H9 (cell line): ENCODE measurements around the gene PPFIBP2. TPM values are rescaled to one million over a fixed set of nuclear protein-coding genes. Genes with fewer than 3 reads are reported as not detected.

Experiments used
- DNase-seq: peaks from one replicate; pipeline ENCODE4 v3.0.0-alpha.2; 2017
- H2AFZ ChIP-seq: one replicate; pipeline ENCODE4 v1.6.1; 2013; ENCODE audit warnings: mild to moderate bottlenecking, low read length, control low read depth, moderate library complexity
- H2AK5ac ChIP-seq: 2 replicates; pipeline ENCODE4 v1.6.1; 2013; ENCODE audit warnings: low read length, control low read depth, mixed read lengths; ENCODE audit not compliant: insufficient read length
- H2BK120ac ChIP-seq: one replicate; pipeline ENCODE4 v1.6.1; 2013; ENCODE audit warnings: low read depth, mild to moderate bottlenecking, low read length, control low read depth, inconsistent platforms; ENCODE audit not compliant: poor library complexity, severe bottlenecking
- H2BK12ac ChIP-seq: 2 replicates; pipeline ENCODE4 v1.6.1; 2013; ENCODE audit warnings: low read length, control low read depth, mixed read lengths, low read depth; ENCODE audit not compliant: insufficient read length
- H2BK15ac ChIP-seq: 2 replicates; pipeline ENCODE4 v1.6.1; 2013; ENCODE audit warnings: low read depth, low read length, control low read depth
- H2BK20ac ChIP-seq: one replicate; pipeline ENCODE4 v1.6.1; 2013; ENCODE audit warnings: low read depth, mild to moderate bottlenecking, low read length, control low read depth, inconsistent platforms; ENCODE audit not compliant: poor library complexity, severe bottlenecking
- H2BK5ac ChIP-seq: 2 replicates; pipeline ENCODE4 v1.6.1; 2013; ENCODE audit warnings: low read length, control low read depth, mixed read lengths; ENCODE audit not compliant: insufficient read length
- H3K14ac ChIP-seq: 2 replicates; pipeline ENCODE4 v1.6.1; 2013; ENCODE audit warnings: low read length, control low read depth; ENCODE audit not compliant: insufficient read depth
- H3K18ac ChIP-seq: 2 replicates; pipeline ENCODE4 v1.6.1; 2013; ENCODE audit warnings: low read depth, mild to moderate bottlenecking, mixed read lengths, low read length, control low read depth; ENCODE audit not compliant: insufficient read length
- H3K23ac ChIP-seq: 2 replicates; pipeline ENCODE4 v1.6.1; 2013; ENCODE audit warnings: low read length, control low read depth, mixed read lengths, low read depth; ENCODE audit not compliant: insufficient read length
- H3K23me2 ChIP-seq: 2 replicates; pipeline ENCODE4 v1.6.1; 2013; ENCODE audit warnings: low read depth, mild to moderate bottlenecking, mixed read lengths, low read length, control low read depth; ENCODE audit not compliant: insufficient read length, poor library complexity, severe bottlenecking
- H3K27ac ChIP-seq: 2 replicates; pipeline ENCODE4 v1.5.1; 2013; ENCODE audit warnings: low read length, control low read depth, mixed read lengths, low read depth; ENCODE audit not compliant: insufficient read length
- H3K27me3 ChIP-seq: 2 replicates; pipeline ENCODE4 v1.6.1; 2013; ENCODE audit warnings: low read length, control low read depth, inconsistent platforms; ENCODE audit not compliant: insufficient read depth
- H3K4ac ChIP-seq: 2 replicates; pipeline ENCODE4 v1.6.1; 2013; ENCODE audit warnings: low read depth, mild to moderate bottlenecking, control low read depth, inconsistent platforms, low read length, moderate library complexity
- H3K4me1 ChIP-seq: 2 replicates; pipeline ENCODE4 v1.6.1; 2013; ENCODE audit warnings: low read length, control low read depth, inconsistent platforms; ENCODE audit not compliant: insufficient read depth
- H3K4me2 ChIP-seq: 2 replicates; pipeline ENCODE4 v1.6.1; 2013; ENCODE audit warnings: low read length, control low read depth, mixed read lengths; ENCODE audit not compliant: insufficient read length, insufficient read depth
- H3K56ac ChIP-seq: 2 replicates; pipeline ENCODE4 v1.6.1; 2013; ENCODE audit warnings: low read depth, mild to moderate bottlenecking, mixed read lengths, low read length, control low read depth; ENCODE audit not compliant: insufficient read length
- H3K79me1 ChIP-seq: 2 replicates; pipeline ENCODE4 v1.6.1; 2013; ENCODE audit warnings: low read depth, mild to moderate bottlenecking, moderate library complexity, low read length, control low read depth, inconsistent platforms; ENCODE audit not compliant: insufficient read depth, poor library complexity, severe bottlenecking
- H3K79me2 ChIP-seq: 2 replicates; pipeline ENCODE4 v1.6.1; 2013; ENCODE audit warnings: low read length, control low read depth, inconsistent platforms; ENCODE audit not compliant: insufficient read depth
- H3K9ac ChIP-seq: 2 replicates; pipeline ENCODE4 v1.6.1; 2013; ENCODE audit warnings: low read length, control low read depth, mixed read lengths; ENCODE audit not compliant: insufficient read length; ENCODE audit errors: extremely low read depth
- H3K9me3 ChIP-seq: one replicate; pipeline ENCODE4 v1.6.1; 2013; ENCODE audit warnings: low read depth, low read length, inconsistent platforms; ENCODE audit not compliant: control insufficient read depth
- H3T11ph ChIP-seq: one replicate; pipeline ENCODE4 v1.6.1; 2013; ENCODE audit warnings: mild to moderate bottlenecking, low read length, control low read depth, inconsistent platforms
- H4K20me1 ChIP-seq: one replicate; pipeline ENCODE4 v1.6.1; 2013; ENCODE audit not compliant: control insufficient read depth, insufficient read length, insufficient read depth
- H4K5ac ChIP-seq: 2 replicates; pipeline ENCODE4 v1.6.1; 2013; ENCODE audit warnings: low read depth, mild to moderate bottlenecking, mixed read lengths, low read length, control low read depth; ENCODE audit not compliant: insufficient read length
- H4K8ac ChIP-seq: replicated peaks from 2 replicates; pipeline ENCODE4 v1.6.1; 2013; ENCODE audit warnings: low read length, control low read depth, mixed read lengths, low read depth; ENCODE audit not compliant: insufficient read length
- H4K91ac ChIP-seq: 2 replicates; pipeline ENCODE4 v1.6.1; 2013; ENCODE audit warnings: low read depth, mild to moderate bottlenecking, moderate library complexity, mixed read lengths, low read length, control low read depth; ENCODE audit not compliant: insufficient read length
- H3K27ac Mint-ChIP-seq, 3 experiments: 2 replicates in 2 of 3; 3 replicates in 1 of 3; pipeline ENCODE4 v1.8.0; 2020 to 2021; ENCODE audit warnings: mixed read lengths in 3 of 3, mild to moderate bottlenecking in 1 of 3, moderate library complexity in 1 of 3
- H3K27me3 Mint-ChIP-seq: 2 replicates; pipeline ENCODE4 v1.8.0; 2021; ENCODE audit warnings: low read depth, mild to moderate bottlenecking, moderate library complexity, mixed read lengths
- H3K36me3 Mint-ChIP-seq, 3 experiments: 2 replicates in 2 of 3; 3 replicates in 1 of 3; pipeline ENCODE4 v1.8.0; 2020 to 2021; ENCODE audit warnings: low read depth in 3 of 3, mixed read lengths in 3 of 3; ENCODE audit not compliant: insufficient read depth in 1 of 3
- H3K4me1 Mint-ChIP-seq, 2 experiments: 2 replicates each; pipeline ENCODE4 v1.8.0; 2020; ENCODE audit warnings: mixed read lengths in 2 of 2
- H3K4me3 Mint-ChIP-seq, 2 experiments: 2 replicates in 1 of 2; 3 replicates in 1 of 2; pipeline ENCODE4 v1.8.0; 2020 to 2021; ENCODE audit warnings: mild to moderate bottlenecking in 2 of 2, mixed read lengths in 2 of 2, moderate library complexity in 1 of 2
- H3K9me3 Mint-ChIP-seq, 2 experiments: 2 replicates in 1 of 2; 3 replicates in 1 of 2; pipeline ENCODE4 v1.8.0; 2020; ENCODE audit warnings: mild to moderate bottlenecking in 2 of 2, mixed read lengths in 2 of 2, moderate library complexity in 1 of 2
- CTCF ChIP-seq: fragments of 200-600 bp; sonication (generic); conservative IDR thresholded peaks from 3 replicates; pipeline ENCODE4 v1.8.0; 2021; ENCODE audit warnings: antibody characterized with exemption, mild to moderate bottlenecking
- WGBS: extraction: QIAGEN DNeasy Blood & Tissue Kit; methylation state at CpG from one replicate; pipeline ENCODE4 v1.1.7; 2013; ENCODE audit warnings: missing lambda C conversion rate, low lambda C conversion rate, mixed read lengths; ENCODE audit not compliant: insufficient read length; ENCODE audit errors: extremely low coverage; 5-methylcytosine and 5-hydroxymethylcytosine counted together
- total RNA-seq: library from RNA; stranded (reverse); gene quantifications from 2 replicates; pipeline ENCODE4 v1.2.1, GENCODE V29; 2021

Gene PPFIBP2
- total RNA-seq, 1 experiment from 2014 or later: 8.3 TPM

- DNase-seq: no peak
- Mint-ChIP-seq H3K27me3 (peaks cover 2% of the 10 kb centered on the region; the same call in 1 of the 2 replicates), H3K36me3 (no peaks in the 10 kb centered on the region), H3K4me1 (peaks cover 26 to 29% of the 10 kb centered on the region in 2 experiments), H3K9me3 (no peaks in the 10 kb centered on the region), H3K27ac (no peak overlapping the region), H3K4me3 (no peak overlapping the region)
- Histone ChIP-seq H2AK5ac (no peak overlapping the region), H3K4me1 (no peaks in the 10 kb centered on the region), H4K20me1 (no peaks in the 10 kb centered on the region), H3K56ac (no peak overlapping the region), H3K79me1 (no peaks in the 10 kb centered on the region), H3K79me2 (no peaks in the 10 kb centered on the region), H4K8ac (no peak overlapping the region), H4K5ac (no peak overlapping the region), H3K23me2 (no peaks in the 10 kb centered on the region), H2AFZ (no peak overlapping the region), H2BK15ac (no peak overlapping the region), H2BK20ac (no peak overlapping the region), H3K9me3 (no peaks in the 10 kb centered on the region), H4K91ac (no peak overlapping the region), H3K27ac (no peak overlapping the region), H3T11ph (no peak overlapping the region), H3K9ac (no peak overlapping the region), H3K23ac (no peak overlapping the region), H3K4ac (no peak overlapping the region), H2BK5ac (no peak overlapping the region), H3K4me2 (no peak overlapping the region), H2BK12ac (no peak overlapping the region), H3K27me3 (no peaks in the 10 kb centered on the region; the same call in 1 of the 2 replicates), H3K14ac (no peak overlapping the region), H3K18ac (no peak overlapping the region), H2BK120ac (no peak overlapping the region)
- no peak for TF ChIP-seq CTCF
- WGBS: no CpG with 5 or more reads among the region's 1 CpG
Measured at GRCh38 chr11:7687386-7687785, 173.6 kb downstream of the PPFIBP2 start.
